Erythroblast (primary cell): ENCODE data around the gene TMEM164.
A peak's percentile ranks its signal among the peaks of the same experiment; 100 is the strongest.

ENCODE experiments used
- DNase-seq, 2 experiments: peaks; one replicate each; lab custom pipeline; 2025; lab: John Stamatoyannopoulos, UW
- GATA1 ChIP-seq: IDR thresholded peaks from 2 replicates; pipeline ENCODE4 v1.6.1; 2011; ENCODE audit warnings: low read depth, mild to moderate bottlenecking, control low read depth, low read length, moderate library complexity
- POLR2A ChIP-seq: IDR thresholded peaks from 2 replicates; pipeline ENCODE4 v1.6.1; 2011; ENCODE audit warnings: mild to moderate bottlenecking, low read length

The TMEM164 gene

DNA sequence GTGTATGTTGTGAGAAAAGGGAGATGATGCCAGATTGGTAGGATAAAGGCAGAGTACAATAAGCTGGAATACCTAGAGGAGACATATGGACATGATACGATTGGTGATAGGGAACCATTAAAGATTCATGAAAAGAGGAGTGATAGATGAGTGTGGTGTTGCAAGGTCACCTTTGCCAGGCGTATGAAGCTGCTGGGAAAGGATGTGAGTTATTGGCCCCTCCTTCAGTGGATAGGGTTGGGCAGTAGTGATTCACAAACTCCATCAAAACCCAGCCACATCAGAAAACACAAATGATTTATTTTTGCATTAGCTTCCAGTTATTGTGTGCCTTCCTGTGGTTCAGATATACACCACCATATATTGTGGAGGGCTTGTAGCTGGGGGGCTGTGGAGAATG, 34.3 kb downstream of the TMEM164 start:
- no peak for DNase-seq

DNA sequence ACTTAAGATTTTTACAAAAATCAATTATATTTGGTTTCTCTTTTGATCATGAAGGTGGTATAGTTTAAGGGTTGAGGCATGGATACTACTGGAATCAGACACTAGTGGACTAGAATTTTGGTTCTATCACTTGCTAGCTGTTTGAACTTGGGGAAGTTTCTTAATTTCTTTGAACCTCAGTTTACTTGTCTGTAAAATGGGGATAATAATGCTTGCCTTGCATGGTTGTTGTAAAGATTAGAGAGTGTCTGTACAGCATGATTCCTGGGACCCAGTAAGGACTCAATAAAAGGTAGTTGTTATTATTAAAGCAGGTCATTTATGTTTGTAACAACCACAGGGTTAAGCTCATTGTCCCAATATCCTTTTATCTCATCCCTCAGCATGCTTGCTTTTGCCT, 36.0 kb downstream of the TMEM164 start:
- TF ChIP-seq GATA1: no peak
- no peak for TF ChIP-seq POLR2A
- no peak for DNase-seq

More for the DNA sequence above, 34.3 kb downstream of the TMEM164 start:
- TF ChIP-seq POLR2A (no peak), GATA1 (no peak)

DNA sequence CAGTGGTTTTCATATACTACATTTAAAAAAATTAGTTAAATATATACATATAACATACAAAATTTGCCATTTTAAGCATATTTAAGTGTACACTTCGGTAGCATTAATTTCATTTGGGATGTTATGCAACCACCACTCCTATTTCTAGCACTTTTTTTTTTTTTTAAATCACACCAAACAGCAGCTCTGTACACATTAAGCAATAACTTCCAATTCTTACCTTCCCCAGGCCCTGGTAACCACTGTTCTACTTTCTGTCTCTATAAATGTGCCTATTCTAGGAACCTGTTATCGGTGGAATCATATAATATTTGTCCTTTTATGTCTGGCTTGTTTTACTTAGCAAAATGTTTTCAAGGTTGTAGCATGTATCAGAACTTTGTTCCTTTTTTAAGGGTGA, 39.1 kb downstream of the TMEM164 start:
- no peak for DNase-seq
- TF ChIP-seq POLR2A (no peak), GATA1 (no peak)

DNA sequence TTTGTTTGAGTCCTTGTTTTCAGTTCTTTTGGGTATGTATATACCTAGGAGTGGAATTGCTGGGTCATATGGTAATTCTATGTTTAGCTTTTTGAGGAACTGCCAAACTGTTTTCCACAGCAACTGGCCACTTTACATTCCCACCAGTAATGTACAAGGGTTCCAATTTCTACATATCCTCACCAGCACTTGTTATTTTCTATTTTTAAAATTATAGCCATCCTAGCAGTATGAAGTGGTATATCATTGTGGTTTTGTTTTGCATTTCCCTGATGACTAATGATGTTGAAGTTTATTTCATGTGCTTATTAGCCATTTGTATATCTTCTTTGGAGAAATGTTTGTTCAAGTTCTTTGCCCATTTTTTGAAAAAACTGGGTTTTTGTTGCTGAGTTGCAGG, 39.6 kb downstream of the TMEM164 start:
- DNase-seq: no peak
- no peak for TF ChIP-seq GATA1
- no peak for TF ChIP-seq POLR2A

DNA sequence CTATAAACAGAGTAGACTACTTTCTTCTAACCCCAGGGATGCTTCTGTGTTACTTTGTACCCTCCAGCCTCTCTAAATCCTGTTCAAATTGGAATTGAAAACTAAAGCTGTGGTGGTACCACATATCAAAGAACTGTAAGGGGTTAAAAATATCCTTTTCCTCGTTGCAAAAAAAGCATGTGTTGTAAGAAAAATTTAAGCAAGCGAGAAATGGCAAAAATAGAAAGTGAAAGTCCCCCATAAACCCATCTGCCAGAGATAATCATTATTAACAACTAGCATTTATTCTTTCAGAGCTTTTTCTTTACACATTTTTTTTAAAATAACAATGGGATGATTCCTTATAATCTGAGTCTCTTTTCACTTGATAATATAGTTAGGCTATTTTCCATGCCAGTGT, 40.6 kb downstream of the TMEM164 start:
- no peak for TF ChIP-seq POLR2A
- no peak for TF ChIP-seq GATA1
- peak in 1 of 2 experiments; percentile 3 for DNase-seq

DNA sequence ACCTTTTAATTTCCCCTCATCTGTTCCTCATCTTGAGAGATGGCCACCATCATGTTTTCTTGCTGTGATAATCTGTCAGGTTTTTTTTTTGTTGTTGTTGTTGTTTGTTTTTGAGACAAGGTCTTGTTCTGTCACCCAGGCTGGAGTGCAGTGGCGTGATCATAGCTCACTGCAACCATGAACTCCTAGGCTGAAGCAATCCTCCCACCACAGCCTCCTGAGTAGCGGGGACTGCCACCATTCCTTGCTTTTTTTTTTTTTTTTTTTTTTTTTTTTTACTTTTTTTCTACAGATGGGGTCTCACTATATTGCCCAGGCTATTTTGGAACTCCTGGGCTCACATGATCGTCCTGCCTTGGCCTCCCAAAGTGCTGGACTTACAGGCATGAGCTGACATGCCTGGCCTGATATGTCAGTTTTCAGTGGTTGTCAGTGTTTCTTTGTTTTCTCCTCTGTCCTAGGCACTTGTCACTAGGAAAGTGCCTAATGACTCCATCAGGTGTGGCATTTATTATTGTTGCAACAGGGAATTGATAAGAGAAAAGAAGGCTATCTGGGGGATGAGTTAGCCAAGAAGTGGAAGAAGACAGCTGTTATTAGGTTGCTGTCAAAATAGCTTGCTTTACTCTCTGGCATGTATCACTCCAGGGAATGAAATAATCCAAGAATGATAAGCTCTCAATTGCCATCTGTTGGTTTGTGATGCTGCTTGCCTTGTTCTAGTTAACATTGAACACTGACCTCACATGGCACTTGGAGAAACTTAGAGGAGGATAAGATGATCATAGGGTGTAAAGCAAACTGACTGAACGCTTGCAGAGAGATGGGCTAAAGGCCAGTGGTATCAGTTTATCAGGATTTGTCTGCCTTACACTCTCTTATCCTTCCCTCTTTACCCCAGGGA, 41.7 kb downstream of the TMEM164 start:
- peak; percentile 57 to 85 for DNase-seq
- TF ChIP-seq POLR2A: no peak
- TF ChIP-seq GATA1: no peak

DNA sequence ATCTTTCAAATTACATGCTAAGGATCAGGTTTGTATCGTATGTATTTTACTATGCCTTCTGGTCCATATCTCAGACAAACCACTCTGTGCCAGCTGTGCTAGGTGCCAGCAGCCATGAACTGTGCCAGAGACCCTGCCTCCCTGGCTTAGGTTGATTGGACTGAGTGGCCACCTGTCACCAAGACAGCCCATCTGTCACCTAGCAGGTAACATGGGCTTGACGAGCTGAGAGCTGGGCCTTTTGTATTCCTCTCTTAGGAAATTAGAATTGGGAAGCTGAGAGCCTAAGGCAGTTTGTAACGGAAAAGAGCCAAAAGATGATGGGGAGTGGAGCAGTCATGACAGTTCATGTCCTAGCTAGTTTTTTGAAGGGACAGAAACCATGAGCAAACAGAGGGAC, 42.5 kb downstream of the TMEM164 start:
- TF ChIP-seq GATA1 (no peak), POLR2A (no peak)
- DNase-seq: no peak

DNA sequence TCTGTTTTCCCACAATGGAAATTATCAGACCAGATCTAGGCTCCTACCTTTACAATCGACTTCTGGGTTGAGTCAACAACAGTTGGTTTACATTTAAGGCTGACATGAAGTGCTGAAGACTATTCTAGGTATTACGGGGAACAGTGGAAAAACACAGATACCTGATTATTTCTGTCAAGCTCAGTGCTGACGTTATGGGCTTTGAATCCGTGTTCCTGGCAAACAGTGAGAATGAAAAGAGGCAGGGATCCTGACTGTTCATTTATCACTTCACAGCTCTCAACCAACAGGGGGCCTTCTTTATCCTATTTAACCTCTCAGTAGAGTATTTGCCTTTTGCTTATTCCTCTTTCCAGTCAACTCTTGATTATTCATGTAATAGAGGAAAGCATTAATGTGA, 43.1 kb downstream of the TMEM164 start:
- TF ChIP-seq GATA1 (no peak), POLR2A (no peak)
- no peak for DNase-seq

DNA sequence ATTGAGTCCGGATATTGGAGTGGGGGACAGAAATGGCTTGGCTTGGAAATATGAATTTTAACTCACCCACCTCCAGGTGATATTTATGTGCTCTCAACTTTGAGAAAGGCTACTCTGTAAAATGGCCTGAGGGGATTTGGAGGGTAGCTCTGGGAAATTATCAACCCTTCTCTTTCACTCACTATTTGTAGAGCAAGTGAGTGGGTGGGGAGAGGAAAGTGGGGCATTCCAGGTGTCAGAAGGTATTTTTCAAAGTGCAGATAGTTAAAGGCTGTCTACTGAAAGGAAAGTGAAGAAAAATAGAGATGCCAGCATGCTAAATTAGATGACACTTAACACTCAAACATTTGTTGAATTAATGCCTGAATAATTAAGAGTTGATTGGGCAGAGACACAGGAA, 44.1 kb downstream of the TMEM164 start:
- DNase-seq: no peak

DNA sequence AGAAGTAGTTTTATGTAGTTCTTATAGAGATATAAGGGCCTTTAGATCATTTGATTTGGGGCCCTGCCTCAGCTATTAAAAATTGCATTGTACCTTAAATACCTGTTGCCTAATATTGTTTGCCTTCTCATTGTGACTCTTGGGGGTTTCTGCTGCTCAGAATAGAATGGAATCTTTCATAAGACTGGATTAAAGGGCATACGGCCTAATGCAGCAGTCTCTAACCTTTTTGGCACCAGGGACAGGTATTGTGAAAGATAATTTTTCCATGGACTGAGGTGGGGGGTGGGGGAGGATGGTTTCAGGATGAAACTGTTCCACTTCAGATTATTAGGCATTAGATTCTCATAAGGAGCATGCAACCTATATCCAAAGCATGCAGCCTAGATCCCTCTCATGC, 46.2 kb downstream of the TMEM164 start:
- no peak for DNase-seq

More for the DNA sequence above, 44.1 kb downstream of the TMEM164 start:
- TF ChIP-seq POLR2A (no peak), GATA1 (no peak)

DNA sequence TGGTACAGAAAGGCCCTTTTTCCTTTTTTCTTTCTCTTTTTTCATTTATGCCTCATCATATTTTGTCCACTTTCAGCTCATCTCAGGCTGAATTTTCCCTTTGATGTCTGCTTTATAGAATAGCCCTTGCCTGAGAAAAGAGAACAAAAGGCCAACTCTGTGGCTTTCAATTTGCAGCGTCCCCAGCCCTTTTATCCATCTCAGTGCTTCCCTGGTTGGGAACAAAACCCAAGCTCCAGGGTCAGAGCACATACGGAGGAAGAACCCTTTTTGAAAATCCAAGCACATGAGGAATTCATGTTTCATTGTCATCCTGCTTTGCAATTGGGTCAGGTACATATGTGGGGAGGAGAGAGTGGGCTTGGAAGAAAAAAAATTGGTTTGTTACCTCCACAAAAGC, 47.5 kb downstream of the TMEM164 start:
- DNase-seq: no peak

More for the DNA sequence above, 46.2 kb downstream of the TMEM164 start:
- TF ChIP-seq POLR2A (no peak), GATA1 (no peak)

DNA sequence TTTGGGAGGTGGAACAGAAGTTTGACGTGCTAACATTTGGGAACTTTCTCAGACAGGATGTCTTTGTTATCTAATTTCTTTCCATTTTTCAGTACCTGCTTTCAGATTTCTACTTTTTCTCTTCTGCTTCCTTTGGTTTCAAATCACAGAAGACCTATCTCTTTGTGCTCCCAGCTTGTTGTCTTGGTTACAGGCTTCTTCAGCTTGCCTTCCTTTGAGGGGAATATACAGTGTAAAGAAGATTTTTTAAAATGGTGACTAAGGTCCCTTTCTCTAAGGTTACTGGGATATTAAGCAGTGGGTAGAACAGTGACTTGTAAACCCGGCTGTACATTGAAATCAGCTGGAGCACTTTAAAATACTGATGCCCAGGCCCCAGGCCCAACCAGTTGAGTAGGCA, 48.0 kb downstream of the TMEM164 start:
- DNase-seq: no peak
- TF ChIP-seq GATA1 (no peak), POLR2A (no peak)

More for the DNA sequence above, 47.5 kb downstream of the TMEM164 start:
- TF ChIP-seq POLR2A (no peak), GATA1 (no peak)

DNA sequence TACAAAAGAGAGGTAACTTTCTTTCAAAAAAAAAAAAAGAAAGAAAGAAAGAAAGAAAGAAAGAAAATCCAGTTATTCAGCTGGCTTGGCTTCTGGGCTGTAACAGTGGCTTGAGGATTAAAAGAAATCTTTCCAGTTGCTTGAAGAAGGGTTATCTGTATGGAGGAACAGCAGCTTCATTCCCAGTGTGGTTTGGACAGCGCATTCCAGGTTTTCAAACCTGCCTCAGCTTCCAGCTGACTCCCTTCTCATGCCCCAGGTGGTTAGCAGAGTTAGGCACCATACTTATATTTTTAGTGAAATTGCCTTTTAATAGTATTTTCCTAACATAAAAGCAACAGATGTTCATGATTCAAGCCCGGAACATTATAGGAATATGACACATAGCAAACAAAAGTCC, 48.6 kb downstream of the TMEM164 start:
- DNase-seq: no peak
- TF ChIP-seq POLR2A: no peak
- no peak for TF ChIP-seq GATA1

DNA sequence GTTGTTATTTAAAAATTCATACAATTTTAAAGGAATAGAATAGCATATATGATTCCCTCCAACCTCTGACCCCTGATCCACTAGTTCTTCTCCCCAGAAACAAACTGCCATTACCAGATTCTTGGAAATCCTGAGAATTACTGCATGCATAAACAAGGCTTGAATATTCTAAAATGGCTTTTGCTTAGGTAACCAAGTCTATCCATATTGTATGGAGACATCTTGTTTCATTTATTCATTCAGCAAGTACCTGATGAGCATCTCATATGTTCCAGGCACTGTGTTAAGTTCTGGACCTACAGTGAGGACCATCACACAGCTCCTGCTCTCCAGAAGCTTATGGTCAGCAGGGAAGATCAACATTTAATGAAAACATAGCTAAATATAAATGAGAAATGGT, 49.4 kb downstream of the TMEM164 start:
- TF ChIP-seq GATA1: no peak
- no peak for TF ChIP-seq POLR2A
- DNase-seq: no peak
